CD4-positive, alpha-beta memory T cell (primary cell): ENCODE measurements around the gene IER2. TPM values are rescaled to one million over a fixed set of nuclear protein-coding genes. Genes with fewer than 3 reads are reported as not detected.
"Not testable (repeated sequence)": the region's sequence is repeated elsewhere in the genome, so short reads cannot be mapped to it uniquely, and the experiment has no call there.

Experiments
- CTCF ChIA-PET: fragments of 350-600 bp; sonication (Branson Sonifier 250); formaldehyde crosslinking; loops from one replicate; lab custom pipeline; 2021; ENCODE audit warnings: inconsistent platforms; ENCODE audit not compliant: partially characterized antibody; lab: Charles Lee
- POLR2A ChIA-PET: fragments of 350-600 bp; sonication (Branson Sonifier 250); formaldehyde crosslinking; loops from one replicate; lab custom pipeline; 2021; ENCODE audit not compliant: partially characterized antibody; lab: Charles Lee
- DNase-seq, 5 donors: peaks; one replicate each; pipeline versions ENCODE4 v3.0.0 to v3.0.0-alpha.2; 2020 to 2022; ENCODE audit warnings: mixed read lengths in 1 of 5
- H3K27ac ChIP-seq: one replicate; pipeline ENCODE4 v1.7.0; 2013; ENCODE audit warnings: low read depth, low read length
- H3K27me3 ChIP-seq: 2 replicates; pipeline ENCODE4 v1.7.0; 2013; ENCODE audit warnings: mild to moderate bottlenecking, low read length, moderate library complexity; ENCODE audit not compliant: insufficient read depth
- H3K36me3 ChIP-seq: 2 replicates; pipeline ENCODE4 v1.7.0; 2013; ENCODE audit warnings: mild to moderate bottlenecking, low read length, moderate library complexity; ENCODE audit not compliant: insufficient read depth
- H3K4me1 ChIP-seq: 2 replicates; pipeline ENCODE4 v1.7.0; 2013; ENCODE audit warnings: mild to moderate bottlenecking, low read length, moderate library complexity; ENCODE audit not compliant: insufficient read depth
- H3K4me3 ChIP-seq, 2 donors: one replicate each; pipeline ENCODE4 v1.7.0; 2013; ENCODE audit warnings: low read length in 2 of 2, mild to moderate bottlenecking in 1 of 2
- H3K9me3 ChIP-seq, 2 donors: one replicate each; pipeline ENCODE4 v1.7.0; 2013; ENCODE audit warnings: low read length in 2 of 2, control low read depth in 1 of 2; ENCODE audit not compliant: control insufficient read depth in 1 of 2
- H3K27ac Mint-ChIP-seq, 7 donors: one replicate each; pipeline ENCODE4 v1.8.0; 2020 to 2021; ENCODE audit warnings: mixed read lengths in 7 of 7, mild to moderate bottlenecking in 6 of 7, inconsistent platforms in 3 of 7, moderate library complexity in 3 of 7
- H3K27me3 Mint-ChIP-seq, 2 donors: one replicate each; pipeline ENCODE4 v1.8.0; 2020 to 2021; ENCODE audit warnings: mixed read lengths in 2 of 2
- H3K36me3 Mint-ChIP-seq, 2 donors: one replicate each; pipeline ENCODE4 v1.8.0; 2020 to 2021; ENCODE audit warnings: mixed read lengths in 2 of 2, inconsistent platforms in 1 of 2, mild to moderate bottlenecking in 1 of 2
- H3K4me1 Mint-ChIP-seq, 4 donors: one replicate each; pipeline ENCODE4 v1.8.0; 2020 to 2021; ENCODE audit warnings: mixed read lengths in 4 of 4, mild to moderate bottlenecking in 1 of 4
- H3K4me3 Mint-ChIP-seq, 8 donors: one replicate each; pipeline ENCODE4 v1.8.0; 2020 to 2021; ENCODE audit warnings: mixed read lengths in 8 of 8, mild to moderate bottlenecking in 7 of 8, moderate library complexity in 6 of 8, inconsistent platforms in 3 of 8
- H3K9me3 Mint-ChIP-seq, 8 donors: one replicate each; pipeline ENCODE4 v1.8.0; 2020 to 2021; ENCODE audit warnings: mixed read lengths in 8 of 8, mild to moderate bottlenecking in 5 of 8, inconsistent platforms in 3 of 8, moderate library complexity in 1 of 8
- intact Hi-C: fragments of 100-400 bp; cut with micrococcal nuclease; formaldehyde crosslinking; loops from one replicate; pipeline ENCODE4 v1.15.1; 2023
- polyA plus RNA-seq, 2 donors: library from polyadenylated mRNA; unstranded; fragments of 300-500 nt; fragmentation: Illumina TruSeq; gene quantifications; one replicate each; pipeline ENCODE4 v1.2.3, GENCODE V29; 2021
- total RNA-seq, 2 experiments: library from RNA; stranded (reverse); gene quantifications; one replicate each; pipeline ENCODE4 v1.2.3, GENCODE V29; 2021

IER2 gene
- total and polyA plus RNA-seq, 4 experiments from 2014 or later: 148 to 446 (median 177) TPM

DNA sequence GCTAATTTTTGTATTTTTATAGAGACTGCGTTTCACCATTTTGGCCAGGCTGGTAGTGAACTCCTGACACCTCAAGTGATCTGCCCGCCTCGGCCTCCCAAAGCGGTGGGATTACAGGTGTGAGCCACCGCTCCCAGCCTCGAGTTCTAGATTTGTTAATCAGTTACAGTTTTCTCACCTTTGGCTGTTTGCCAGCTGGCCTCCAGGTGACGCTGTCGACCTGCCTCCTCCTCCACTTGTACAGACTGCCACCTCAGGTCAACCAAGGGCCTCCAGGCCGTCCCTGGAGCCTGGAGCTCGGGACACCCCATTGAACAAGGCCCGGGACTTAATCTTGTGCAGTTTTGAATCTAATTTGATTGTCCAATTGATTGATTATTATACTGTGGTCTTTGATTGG, 45.5 kb downstream of the IER2 start:
- peaks cover 39% of the 10 kb centered on the region for H3K4me1 ChIP-seq
- Mint-ChIP-seq H3K4me3 (peak overlapping the region in 6 of 8 donors; percentile 9 to 68 (median 56)), H3K9me3 (no peaks in the 10 kb centered on the region), H3K27me3 (no peaks in the 10 kb centered on the region), H3K27ac (peak overlapping the region in 6 of 7 donors; percentile 52 to 91 (median 75)), H3K36me3 (no peaks in the 10 kb centered on the region), H3K4me1 (peaks cover 12 to 32% (median 23%) of the 10 kb centered on the region in 4 donors)
- no peak overlapping the region for H3K4me3 ChIP-seq
- H3K36me3 ChIP-seq: no peaks in the 10 kb centered on the region
- H3K9me3 ChIP-seq: no peaks in the 10 kb centered on the region
- peak; percentile 60 to 66 (median 62) for DNase-seq
- CTCF ChIA-PET: interaction anchor here (0.9 to 5.2 kb wide), 30 partner anchors 9 to 394 kb away, joined by 3 to 91 read pairs (median 8); partner anchors contain the start of genes GCDH, IER2 and STX10
- H3K27ac ChIP-seq: no peak overlapping the region
- no peaks in the 10 kb centered on the region for H3K27me3 ChIP-seq
- POLR2A ChIA-PET: interaction anchor here (0.9 to 5.9 kb wide), 13 partner anchors 13 to 96 kb away, joined by 3 to 69 read pairs (median 10); partner anchors contain the start of genes IER2, NACC1 and STX10
- intact Hi-C loops: loop anchor here (1.0 to 2.0 kb wide), 3 partner anchors 17 to 45 kb away; partner anchors contain the start of genes IER2 and STX10

DNA sequence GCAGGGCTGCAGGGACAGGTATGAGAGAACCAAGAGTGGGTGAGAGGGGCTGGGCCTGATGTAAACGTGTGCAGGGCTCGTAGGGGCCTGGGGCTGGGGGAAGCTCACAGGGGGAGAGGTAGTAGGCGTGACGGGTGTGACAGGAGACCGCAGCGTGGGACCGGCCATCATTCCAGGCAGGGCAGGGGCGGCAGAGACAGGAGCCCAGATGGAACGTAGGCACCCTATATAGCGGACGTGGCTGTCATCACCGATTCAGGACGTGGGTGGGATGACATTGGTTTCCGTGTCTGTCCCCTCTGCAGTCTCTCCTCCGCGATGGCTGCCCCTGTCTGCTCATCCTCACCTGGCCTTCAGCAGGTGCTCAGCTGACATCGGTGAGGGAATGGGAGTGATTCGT, 48.4 kb downstream of the IER2 start:
- H3K36me3 Mint-ChIP-seq: no peaks in the 10 kb centered on the region
- ChIA-PET POLR2A (interaction anchor here (1.5 kb wide), 1 partner anchor 44 kb away, joined by 5 read pairs; no protein-coding TSS in a partner anchor), CTCF (interaction anchor here (0.7 kb wide), 1 partner anchor 402 kb away, joined by 3 read pairs; no protein-coding TSS in a partner anchor)
- H3K27me3 Mint-ChIP-seq: no peaks in the 10 kb centered on the region
- intact Hi-C loops: no loop called here
- H3K27ac ChIP-seq: no peak overlapping the region
- H3K27ac Mint-ChIP-seq: no peak overlapping the region
- DNase-seq: no peak
- no peaks in the 10 kb centered on the region for H3K9me3 ChIP-seq
- peaks cover 25% of the 10 kb centered on the region for H3K4me1 ChIP-seq
- peaks cover 10 to 18% (median 15%) of the 10 kb centered on the region in 4 donors for H3K4me1 Mint-ChIP-seq
- no peak overlapping the region for H3K4me3 Mint-ChIP-seq
- no peaks in the 10 kb centered on the region for H3K36me3 ChIP-seq
- no peaks in the 10 kb centered on the region for H3K9me3 Mint-ChIP-seq
- no peaks in the 10 kb centered on the region for H3K27me3 ChIP-seq
- no peak overlapping the region for H3K4me3 ChIP-seq

DNA sequence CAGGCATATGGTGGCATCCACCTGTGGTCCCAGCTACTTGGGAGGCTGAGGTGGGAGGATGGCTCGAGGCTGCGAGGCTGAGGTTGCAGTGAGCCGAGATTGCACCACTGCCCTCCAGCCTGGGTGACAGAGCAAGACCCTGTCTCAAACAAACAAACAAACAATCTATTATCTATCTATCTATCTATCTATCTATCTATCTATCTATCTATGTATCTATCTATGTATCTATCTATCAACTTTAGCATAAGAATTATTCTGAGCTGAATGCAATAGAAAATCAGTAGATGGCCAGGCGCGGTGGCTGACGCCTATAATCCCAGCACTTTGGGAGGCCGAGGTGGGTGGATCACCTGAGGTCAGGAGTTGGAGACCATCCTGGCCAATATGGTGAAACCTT, 51.9 kb downstream of the IER2 start:
- H3K4me1 Mint-ChIP-seq, H3K27me3 Mint-ChIP-seq, H3K36me3 ChIP-seq, H3K27ac Mint-ChIP-seq, H3K4me3 ChIP-seq, H3K27me3 ChIP-seq, DNase-seq, H3K9me3 ChIP-seq, H3K27ac ChIP-seq, POLR2A ChIA-PET, intact Hi-C loops, H3K4me3 Mint-ChIP-seq, H3K36me3 Mint-ChIP-seq, H3K4me1 ChIP-seq, H3K9me3 Mint-ChIP-seq: not testable (repeated sequence)
- CTCF ChIA-PET: interaction anchor here (0.9 to 1.7 kb wide), 3 partner anchors 9 to 30 kb away, joined by 3 to 4 read pairs (median 3); no protein-coding TSS in a partner anchor

Other genes with a start within 250 kb of the IER2 start
- under 1 TPM in 1 of 2 experiments, not detected in 1; 0.79 TPM for gene SYCE2, start 231.1 kb upstream of the IER2 start, total RNA-seq
- not detected for gene SYCE2, start 231.1 kb upstream of the IER2 start, polyA plus RNA-seq
- gene FARSA, start 216.7 kb upstream of the IER2 start, total RNA-seq: 10 to 100 TPM; 53.8 to 59.1 TPM
- gene FARSA, start 216.7 kb upstream of the IER2 start, polyA plus RNA-seq: 10 to 100 TPM; 63.2 to 68.1 TPM
- gene CALR, start 211.8 kb upstream of the IER2 start, total RNA-seq: 100 to 1,000 TPM; 484 to 499 TPM
- gene CALR, start 211.8 kb upstream of the IER2 start, polyA plus RNA-seq: 100 to 1,000 TPM in 1 of 2 donors, 10 to 100 TPM in 1; 87.5 to 151 TPM
- 10 to 100 TPM; 88.6 to 98.4 TPM for gene RAD23A, start 204.5 kb upstream of the IER2 start, total RNA-seq
- gene RAD23A, start 204.5 kb upstream of the IER2 start, polyA plus RNA-seq: 100 to 1,000 TPM in 1 of 2 donors, 10 to 100 TPM in 1; 77.0 to 105 TPM
- 10 to 100 TPM; 14.7 to 17.9 TPM for gene GADD45GIP1, start 193.2 kb upstream of the IER2 start, total RNA-seq
- gene GADD45GIP1, start 193.2 kb upstream of the IER2 start, polyA plus RNA-seq: 10 to 100 TPM; 61.0 to 65.1 TPM
- gene DAND5, start 180.8 kb upstream of the IER2 start, total RNA-seq: not detected
- not detected for gene DAND5, start 180.8 kb upstream of the IER2 start, polyA plus RNA-seq
- gene NFIX, start 154.9 kb upstream of the IER2 start, total RNA-seq: 1 to 10 TPM; 4.0 to 5.4 TPM
- gene NFIX, start 154.9 kb upstream of the IER2 start, polyA plus RNA-seq: under 1 TPM in 1 of 2 donors, not detected in 1; 0.09 TPM
- 10 to 100 TPM; 16.1 to 16.9 TPM for gene LYL1, start 47.6 kb upstream of the IER2 start, total RNA-seq
- 1 to 10 TPM; 2.3 to 9.4 TPM for gene LYL1, start 47.6 kb upstream of the IER2 start, polyA plus RNA-seq
- gene TRMT1, start 33.7 kb upstream of the IER2 start, total RNA-seq: 10 to 100 TPM; 70.6 to 78.4 TPM
- 10 to 100 TPM; 18.0 to 24.9 TPM for gene TRMT1, start 33.7 kb upstream of the IER2 start, polyA plus RNA-seq
- 10 to 100 TPM; 25.8 to 34.1 TPM for gene NACC1, start 32.1 kb upstream of the IER2 start, total RNA-seq
- gene NACC1, start 32.1 kb upstream of the IER2 start, polyA plus RNA-seq: 1 to 10 TPM in 1 of 2 donors, under 1 TPM in 1; 0.15 to 1.8 TPM
- gene STX10, start within 50 bp of the IER2 start, total RNA-seq: 10 to 100 TPM; 63.7 to 64.0 TPM
- gene STX10, start within 50 bp of the IER2 start, polyA plus RNA-seq: 10 to 100 TPM; 57.9 to 64.2 TPM